GM18858 (cell line): ENCODE results near the gene OPCML.

ENCODE experiments used
- ATAC-seq: cut with Tn5 transposase; IDR thresholded peaks from one replicate; pipeline ENCODE4 v1.9.1; 2021; ENCODE audit not compliant: unreplicated experiment

Gene OPCML

DNA sequence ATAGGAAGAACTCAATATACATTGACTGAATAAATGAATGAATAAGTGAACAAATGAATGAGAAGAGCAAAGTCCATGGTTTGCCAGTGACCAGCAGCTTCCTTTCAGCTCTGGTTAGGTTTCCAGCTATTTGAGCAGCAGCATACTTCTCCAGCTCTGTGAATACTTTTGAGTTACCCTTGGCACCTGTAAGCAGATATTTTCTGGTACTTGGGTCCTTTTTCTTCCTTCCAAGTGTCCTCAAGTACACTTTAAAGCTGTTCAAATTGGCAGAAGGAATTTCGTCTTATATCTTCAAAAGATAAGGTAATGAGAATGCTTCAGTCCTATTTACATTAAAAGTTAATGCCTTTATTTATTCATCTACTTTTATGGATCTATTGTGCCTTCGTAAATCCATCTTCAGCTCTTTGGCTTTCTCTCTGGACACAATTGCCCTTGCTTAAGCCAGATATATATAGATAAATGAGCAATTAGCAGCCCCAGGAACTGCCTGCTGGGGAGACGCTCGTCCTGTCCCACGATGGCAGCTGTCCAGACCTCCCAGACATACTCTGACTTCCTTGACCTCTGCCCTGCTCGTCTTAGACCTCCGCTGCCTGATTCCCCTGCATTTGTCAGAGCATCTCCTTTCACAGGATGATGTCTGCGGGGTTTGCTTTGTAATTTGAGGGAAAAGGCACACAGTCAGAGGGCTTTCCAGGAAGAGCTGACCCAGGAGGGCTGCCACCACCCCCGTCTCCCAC is 926.3 kb downstream of the OPCML start:
- ATAC-seq, result no peak

DNA sequence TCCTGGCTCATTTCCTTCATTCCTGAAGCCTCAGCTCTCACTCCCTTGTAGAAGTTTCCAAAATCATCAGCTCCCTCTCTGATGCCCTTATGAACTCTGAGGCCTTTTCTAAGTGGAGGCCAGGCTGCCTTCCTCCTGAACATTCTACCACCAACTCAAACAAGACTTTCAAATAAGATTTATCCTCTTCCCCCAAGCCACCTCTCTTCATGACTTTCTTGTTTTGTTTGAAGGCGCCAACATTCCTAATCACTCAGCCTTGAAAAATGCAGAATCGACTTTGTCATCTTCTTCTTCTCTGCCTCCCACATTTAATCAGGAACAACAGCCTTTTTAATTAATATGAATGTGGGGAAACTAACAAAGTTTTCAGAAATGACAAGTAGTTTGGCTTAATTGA is 927.9 kb downstream of the OPCML start:
- no peak for ATAC-seq

DNA sequence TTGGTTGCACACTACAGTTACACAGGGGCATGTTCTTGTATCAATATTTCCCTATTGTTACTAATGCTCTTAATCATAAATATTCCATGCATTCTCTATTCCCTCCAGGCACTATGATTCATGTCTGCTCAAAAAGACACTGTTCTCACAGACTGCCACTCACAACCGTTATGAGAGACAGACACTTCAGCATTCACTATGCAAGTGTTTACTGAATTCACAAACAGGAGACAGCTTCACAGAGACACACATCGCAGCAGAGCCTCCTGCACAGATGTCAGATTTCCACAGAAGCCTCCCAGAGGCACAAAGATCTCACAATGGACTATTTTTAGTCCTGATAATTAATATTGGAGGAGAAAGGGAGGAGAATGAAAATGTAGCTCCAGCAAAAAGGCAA is 930.4 kb downstream of the OPCML start:
- ATAC-seq, result no peak

DNA sequence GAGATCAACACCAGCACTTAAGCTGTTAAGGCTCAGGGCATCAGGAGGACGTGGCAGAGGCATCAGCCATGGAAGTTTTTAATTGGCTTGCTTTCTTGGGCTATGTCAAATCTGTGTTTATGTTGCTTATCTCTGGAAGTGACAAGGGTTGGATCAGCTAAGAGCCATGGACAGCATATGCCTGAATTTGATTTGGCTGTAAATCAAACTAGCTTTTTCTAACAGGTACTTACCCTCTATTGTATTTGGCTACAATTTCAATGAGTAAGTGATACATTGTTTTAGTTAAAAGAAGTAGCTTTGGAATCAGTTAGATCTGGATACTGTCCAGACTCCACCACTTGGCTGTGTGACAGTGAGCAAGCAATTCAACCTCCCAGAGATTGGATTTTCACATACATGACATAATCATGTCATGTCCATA is 936.6 kb downstream of the OPCML start:
- no peak for ATAC-seq

DNA sequence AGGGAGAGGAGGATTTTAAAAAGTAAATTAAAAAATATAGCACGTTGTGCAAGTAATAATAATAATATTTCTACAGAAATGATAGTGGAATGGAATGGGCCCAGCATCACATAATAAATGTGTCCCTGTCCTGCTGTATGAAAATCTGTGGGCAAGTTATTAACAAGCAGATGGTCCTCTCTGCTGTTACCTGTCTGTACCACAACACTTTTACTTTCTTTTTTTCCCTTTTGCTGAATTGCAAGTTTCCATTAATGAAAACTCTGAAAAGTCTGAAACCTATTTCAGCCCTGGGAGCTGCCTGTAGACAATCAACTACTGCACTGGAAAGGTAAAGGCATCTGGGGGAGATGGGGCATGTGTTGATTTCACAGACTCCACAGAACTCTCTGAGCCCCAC is 937.1 kb downstream of the OPCML start:
- no peak for ATAC-seq

DNA sequence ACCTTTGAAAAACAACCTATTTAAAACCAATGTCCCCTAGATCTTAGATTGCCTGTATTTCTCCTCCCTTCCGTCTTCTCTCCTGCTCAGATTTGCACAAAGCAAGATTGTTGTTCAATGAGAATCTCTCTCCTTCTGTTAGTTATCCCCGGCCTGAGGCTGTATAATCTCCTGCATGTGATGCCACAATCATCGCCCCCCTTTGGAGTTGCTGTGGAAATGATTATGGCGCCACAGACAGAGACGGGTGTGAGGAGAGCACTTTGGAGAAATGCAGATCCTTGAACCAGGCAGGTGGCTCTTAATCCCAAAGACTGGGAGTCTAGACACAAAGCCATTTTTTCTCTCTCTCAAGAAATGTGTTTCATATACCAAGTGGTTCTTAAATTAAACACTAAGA is 941.3 kb downstream of the OPCML start:
- ATAC-seq, result no peak

DNA sequence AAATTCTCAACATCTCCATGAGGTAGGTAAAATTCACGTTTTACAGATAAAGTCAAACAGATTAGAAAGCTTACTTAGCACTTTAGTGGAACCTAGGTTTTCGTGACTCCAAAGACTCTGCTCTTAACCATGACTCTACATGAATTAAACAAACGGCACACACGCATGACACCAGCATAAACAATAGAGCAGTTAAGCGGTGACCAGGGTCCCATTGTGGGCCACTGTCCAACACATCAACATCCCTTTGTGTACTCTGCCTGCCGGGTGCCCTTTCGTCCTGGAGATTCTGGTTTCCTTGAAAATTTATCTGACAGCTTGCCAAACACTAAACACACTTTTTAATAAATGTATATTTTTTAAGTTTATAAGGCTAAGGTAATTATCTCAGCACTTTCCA is 941.7 kb downstream of the OPCML start:
- no peak for ATAC-seq

DNA sequence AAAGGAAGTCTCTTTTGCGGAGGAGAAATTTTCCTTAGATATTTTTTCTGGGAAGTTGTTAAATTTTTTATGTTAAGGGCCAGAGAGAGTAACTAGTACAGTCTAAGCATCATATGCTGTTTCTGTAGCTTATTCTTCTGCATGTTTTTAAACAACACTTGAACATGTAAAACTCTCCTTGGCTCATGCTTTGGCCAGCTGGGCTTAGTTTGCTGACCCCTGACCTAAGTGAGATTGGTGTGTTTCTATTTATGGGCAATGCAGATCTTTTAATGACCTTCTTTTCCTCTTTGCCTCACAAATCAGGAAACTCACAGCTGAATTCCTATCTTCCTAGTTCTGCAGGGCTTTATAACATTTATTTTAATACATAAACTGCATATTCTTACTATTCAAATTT is 942.5 kb downstream of the OPCML start:
- ATAC-seq, result no peak

DNA sequence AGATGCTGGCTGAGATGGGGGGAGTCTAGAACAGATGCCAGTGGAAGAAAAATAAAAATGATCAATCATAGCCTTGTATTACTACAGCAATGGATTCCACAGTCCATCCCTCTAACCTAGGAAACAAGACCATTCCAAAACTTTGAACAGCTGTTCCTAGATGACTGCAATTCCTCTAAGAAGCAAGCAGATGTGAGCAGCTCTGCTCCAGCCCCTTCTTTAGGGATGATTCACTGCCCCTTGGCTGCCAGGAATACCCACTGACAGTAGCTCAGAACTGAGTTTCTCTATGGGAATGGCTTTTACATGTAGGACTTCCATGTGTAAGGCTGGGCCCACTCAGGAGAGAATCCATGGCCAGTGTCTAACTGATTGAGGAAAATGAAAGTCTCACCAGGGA is 943.9 kb downstream of the OPCML start:
- no peak for ATAC-seq

DNA sequence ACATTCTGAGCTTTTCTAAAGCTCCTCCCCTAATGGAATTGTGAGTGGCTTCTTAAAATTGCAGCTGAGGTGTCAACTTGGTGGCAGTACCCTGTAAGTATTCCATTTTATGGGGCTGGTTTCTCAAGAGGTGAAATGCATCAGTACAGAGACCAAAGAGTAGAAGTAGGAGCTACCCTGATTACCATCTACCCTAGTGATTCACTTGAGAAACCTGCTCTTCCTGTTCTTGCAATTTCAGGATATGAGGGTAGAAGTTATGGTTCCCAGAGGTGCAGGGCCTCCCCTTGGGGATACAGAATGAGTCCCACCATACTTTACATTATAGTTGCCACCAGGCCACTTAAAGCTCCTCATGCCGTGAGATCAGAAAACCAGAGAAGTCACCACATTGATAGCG is 944.6 kb downstream of the OPCML start:
- no peak for ATAC-seq

DNA sequence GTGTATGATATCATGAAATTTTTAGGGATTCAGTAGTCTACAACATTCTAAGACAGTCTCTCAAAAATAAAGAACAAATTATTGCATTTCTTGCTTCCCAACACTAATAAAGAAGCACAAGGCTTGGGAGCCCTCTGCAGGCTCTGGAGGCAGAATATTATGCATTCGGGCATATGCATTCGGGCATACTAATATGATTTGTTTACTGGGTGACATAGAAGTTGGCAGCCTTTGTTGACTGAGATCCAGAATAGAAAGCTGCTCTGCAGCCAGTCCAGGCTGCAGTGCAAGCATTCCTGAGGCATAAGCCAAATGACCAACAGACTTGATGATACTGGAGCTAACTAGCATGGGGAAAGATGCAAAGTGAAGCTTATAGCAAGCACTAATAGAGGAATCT is 945.5 kb downstream of the OPCML start:
- ATAC-seq, result no peak

DNA sequence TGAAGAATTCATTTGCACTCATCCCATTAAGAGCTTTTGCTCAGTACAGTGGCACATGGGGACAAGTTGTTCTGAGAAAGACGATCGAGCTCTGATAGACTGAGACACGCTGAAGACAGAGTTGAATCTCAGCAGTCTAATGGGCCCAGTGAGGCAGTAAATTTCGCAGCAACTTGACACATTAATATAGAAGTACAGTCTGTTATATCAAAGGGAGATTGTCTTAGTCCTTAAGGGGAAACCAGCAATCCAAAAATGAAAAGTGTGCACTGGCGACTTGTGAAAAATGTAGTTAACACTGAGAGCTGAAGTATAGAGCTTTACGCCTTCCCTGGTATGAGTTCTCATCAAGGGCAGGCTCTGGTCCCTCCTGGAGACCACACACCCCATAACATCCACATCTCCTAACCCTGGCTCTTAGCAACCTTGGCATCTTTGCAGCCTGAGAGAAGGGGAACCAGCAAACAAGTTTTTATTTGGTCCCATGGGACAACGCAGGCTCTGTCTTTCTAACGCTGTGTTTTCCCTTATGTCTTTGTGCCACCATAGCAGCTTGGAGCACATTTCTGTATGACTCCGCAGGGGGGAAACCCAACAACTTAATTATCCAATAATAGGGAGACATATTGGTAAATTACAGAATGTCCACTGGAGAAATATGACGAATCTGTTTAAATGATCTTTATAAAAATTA is 952.5 kb downstream of the OPCML start:
- no peak for ATAC-seq

DNA sequence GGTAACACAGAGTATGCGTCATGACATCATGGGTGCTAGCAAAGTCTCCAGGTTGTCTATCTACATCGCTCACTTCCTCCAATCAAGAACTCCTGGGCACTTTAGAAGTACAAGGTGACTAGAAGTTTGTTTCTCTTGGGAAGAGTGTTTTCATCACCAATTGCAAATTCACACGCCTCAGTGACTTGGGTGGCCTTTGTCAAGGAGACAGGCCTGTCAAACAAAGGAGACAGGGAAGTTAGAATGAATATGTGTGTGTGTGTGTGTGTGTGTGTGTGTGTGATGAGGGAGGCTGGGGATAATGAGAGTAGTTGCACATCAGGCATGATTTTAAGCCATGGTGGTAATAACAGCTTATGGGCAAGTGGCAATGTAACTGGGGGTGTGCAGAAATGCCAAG is 953.2 kb downstream of the OPCML start:
- ATAC-seq, result no peak

DNA sequence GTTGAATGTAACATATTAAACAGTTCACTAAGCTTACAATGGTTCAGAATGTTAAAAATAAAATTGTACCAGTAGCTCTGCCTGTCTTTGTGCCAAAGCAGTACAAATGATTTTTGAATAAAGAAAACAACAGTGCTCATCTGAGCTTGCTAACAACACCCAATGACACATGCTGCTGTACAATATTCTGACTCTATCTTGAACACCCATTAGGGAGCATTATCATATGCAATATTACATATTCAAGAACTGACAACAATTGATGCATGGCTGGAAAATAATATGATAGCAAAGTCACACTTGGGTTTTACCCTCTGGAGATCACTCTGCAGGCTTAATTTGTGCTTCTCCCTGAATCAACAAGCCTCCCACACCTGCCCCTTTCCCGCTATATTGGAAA is 953.7 kb downstream of the OPCML start:
- ATAC-seq, result no peak

DNA sequence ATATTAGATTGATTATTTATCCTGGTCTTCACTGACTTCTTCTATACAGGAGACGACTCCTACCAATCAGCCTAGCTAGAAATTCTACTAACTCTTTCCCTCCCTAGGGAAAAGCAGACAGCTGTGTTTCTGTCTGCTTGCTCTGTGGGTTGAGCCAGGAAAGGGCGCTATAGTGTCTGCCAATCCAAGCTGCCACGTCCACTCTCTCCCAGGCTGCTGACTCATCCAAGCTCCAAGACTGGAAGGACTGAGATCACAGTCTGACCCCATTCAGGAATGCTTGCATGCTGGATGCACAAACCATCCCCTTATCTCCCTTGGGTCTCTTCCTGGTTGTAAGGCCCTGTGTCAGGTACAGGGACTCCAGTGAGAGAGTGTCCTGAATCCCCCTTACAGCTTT is 955.6 kb downstream of the OPCML start:
- no peak for ATAC-seq

DNA sequence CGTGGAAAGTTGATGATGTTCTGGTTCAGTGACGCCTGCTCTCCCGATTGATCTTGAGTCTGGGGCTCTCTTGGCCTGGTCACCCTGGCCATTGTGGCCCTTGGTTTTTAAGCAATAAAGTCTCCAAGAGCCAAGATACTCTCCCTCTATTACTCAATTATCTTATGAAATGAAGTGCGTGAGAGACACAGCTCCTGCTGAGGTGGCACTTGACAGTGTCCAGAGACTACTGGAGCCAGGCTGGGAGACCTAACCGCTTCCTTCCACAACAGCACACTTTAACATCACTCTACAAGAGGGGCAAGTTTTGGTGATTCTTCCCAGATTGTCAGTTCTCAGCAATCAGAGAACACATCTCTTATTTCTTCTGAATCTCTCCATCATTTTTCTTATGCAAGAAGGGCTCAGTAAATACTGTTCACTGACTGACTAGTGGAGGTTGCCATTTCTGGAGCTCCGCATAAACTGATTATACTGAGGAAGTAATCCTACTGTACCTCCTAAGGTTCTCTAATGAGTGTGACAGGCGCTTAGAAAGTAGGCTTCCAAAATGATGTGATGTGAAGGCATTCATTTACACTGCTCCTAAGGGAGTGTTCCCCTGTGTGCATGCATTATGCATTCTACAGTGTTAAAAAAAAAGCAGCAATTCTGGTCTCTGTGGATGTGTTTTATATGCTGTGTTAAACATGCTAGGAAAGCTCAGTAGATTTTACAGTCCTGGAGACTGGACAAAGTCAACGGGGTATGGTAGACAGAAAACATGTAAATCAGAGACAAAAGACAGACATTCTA is 968.0 kb downstream of the OPCML start:
- ATAC-seq, result no peak

DNA sequence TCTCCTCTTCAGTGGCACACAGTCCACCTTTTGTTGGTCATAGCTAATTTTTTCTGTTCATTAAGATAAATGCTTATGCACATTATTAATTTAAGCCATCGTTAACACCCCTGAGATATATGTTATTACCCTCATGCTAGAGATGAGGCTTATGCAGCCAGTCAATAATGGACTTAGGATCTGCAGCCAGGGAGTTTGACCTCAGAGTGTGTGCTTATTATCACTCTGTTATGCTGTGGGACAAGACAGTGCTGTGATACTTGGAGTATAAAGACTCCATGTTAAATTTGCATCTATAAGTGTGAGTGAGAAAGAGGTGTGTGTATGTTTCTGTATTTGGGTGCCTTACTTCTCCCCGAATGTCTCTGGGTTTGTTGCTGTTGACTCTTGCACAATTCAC is 969.3 kb downstream of the OPCML start:
- no peak for ATAC-seq

DNA sequence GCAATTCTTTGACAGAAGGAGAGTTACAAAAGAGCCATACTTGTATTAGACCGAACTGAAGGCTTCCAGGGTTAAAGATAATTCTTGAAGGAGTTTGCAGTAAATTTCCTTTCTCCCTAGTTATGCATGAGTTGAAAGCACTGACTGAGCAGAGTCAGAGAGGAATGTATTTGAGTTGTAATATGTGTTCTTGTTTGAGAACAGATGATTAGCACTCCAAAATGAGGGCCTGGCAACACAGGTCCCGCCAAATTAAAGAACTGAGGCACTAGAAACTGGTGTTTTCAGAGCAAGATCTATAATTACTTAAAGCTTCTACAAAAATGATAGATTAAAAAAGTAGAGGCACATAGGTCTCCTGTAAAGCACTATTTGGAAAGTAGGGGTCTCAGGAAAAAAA is 970.4 kb downstream of the OPCML start:
- ATAC-seq, result no peak

DNA sequence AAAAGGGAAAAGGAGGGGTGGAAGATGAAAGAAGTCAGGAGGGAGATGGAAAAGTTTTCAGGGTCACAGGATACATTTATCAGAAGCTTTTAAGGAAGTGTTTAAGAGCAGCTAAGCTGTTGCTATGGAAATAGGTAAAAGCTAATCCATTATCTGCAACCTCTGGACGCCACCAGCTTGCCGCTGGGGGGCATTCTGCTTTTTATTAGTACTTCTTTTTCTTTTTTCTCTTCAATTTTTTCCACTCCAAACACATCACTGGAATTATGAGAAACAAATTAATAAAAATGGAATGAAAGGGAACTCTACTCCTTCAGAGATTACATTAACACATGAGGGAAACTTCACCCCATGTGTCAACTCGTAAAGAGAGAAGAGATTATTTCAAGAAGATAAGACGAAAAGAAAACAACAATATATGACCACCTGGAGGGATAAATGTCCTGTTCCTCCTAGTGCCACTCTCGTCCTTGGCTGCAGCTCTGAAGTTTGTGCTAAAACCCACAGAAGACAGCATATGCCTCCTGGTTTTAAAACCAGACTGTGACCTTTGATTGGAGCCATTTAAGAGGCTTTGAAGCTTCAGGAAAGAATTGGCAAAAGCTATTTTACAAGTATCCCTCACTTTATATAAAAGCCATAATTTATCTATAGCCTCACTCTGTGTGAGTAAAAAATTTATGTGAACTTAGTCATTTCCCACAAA is 972.8 kb downstream of the OPCML start:
- ATAC-seq, result no peak

DNA sequence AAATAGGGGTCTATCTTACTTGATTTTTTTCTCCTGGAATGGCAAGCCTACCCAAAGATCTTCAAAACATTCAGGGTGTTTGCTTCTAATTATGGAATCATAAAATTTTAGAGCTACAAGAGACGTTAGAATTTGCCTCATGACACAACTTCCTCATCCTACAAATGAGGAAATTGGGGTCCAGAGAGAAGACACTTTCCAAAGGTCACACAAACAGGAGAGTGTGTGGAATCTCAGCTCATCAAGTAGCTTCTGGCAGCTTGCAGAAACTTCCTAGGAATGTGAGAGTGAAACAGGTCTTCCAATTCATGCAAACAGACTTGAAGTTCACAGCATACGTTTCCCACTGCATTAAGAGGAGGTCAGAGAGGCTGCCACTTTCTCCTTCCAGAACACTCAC is 976.0 kb downstream of the OPCML start:
- ATAC-seq, result no peak

DNA sequence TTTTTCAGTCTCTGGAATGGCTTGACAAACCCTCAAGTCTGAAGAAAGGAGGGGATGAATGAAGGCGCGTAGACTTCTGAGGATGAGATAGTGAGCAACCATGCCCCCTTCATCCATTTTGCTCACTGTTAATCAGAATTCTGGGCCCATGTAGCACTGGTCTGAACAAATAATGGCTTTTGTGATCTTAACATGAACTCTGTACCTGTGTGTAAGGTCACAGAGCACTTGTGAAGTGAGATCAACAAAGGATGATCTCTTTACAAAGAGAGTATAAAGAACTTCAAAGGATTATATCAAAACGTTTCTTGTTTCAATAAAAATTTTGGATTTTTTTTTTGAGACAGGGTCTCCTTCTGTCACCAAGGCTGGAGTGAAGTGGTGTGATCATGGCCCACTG is 976.7 kb downstream of the OPCML start:
- no peak for ATAC-seq
